Right lobe of liver (tissue), 4 donors: Measurements from ENCODE around the gene VSX1.

Experiments used
- POLR2A ChIP-seq: fragments of 450-650 bp; IDR thresholded peaks from one replicate; pipeline ENCODE4 v1.6.1; 2017; ENCODE audit warnings: antibody characterized with exemption, mild to moderate bottlenecking
- TF ChIP-seq, protein P1 (sequence below), 4 donors: fragments of 200-600 bp in 3 of 4; fragments of 450-650 bp in 1 of 4; IDR thresholded peaks; one replicate each; pipeline versions ENCODE4 v1.5.1 to v1.8.0; 2016 to 2022; ENCODE audit warnings: antibody characterized with exemption in 4 of 4, mild to moderate bottlenecking in 2 of 4
- donor health status: DM: no; HTN: no; CAD: no.
- donor health status: DM: no; HTN: no; CAD: no.
- donor health status: DM: no; HTN: yes; CAD: no.

DNA sequence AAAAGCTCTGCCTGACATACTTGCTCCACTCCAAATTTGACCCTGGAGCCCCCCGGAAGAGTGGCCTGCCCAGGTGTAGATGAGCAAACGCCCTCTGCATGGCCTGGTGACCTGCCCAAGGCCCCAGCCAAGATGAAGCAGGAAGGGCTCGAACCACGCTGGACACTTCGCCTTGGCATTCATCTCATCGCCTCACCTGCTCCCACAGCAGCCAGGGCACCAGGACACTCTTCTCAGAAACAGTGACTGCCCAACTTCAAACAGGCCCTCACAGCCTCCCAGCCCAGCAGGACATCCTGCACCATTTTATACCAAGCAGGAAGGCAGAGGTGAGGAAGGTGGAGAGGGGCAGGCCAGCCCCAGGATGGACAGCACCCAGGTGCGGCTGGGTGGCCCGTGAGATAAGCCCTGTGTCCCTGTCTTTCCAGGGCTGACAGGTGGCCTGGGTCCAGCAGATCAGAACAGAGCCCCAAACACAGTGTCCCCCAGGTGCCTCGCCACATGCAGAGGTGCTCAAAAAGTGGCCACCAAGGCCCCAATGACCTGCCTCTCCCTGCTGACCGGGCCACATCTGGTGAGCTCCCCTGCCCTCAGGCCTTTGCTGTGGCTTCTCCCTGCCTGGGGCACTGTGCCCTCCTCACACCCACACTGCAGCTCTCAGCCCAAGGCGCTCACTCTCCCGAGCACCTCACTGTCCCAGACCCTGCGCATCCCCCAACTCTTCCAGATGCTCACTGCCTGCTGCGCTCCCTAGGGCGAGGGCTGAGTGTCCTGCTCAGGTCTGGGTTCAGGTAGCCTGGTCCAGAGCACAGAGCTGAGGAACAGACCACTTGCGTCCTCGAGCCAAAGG, 31.2 kb downstream of the VSX1 start:
- TF ChIP-seq, protein P1, sequence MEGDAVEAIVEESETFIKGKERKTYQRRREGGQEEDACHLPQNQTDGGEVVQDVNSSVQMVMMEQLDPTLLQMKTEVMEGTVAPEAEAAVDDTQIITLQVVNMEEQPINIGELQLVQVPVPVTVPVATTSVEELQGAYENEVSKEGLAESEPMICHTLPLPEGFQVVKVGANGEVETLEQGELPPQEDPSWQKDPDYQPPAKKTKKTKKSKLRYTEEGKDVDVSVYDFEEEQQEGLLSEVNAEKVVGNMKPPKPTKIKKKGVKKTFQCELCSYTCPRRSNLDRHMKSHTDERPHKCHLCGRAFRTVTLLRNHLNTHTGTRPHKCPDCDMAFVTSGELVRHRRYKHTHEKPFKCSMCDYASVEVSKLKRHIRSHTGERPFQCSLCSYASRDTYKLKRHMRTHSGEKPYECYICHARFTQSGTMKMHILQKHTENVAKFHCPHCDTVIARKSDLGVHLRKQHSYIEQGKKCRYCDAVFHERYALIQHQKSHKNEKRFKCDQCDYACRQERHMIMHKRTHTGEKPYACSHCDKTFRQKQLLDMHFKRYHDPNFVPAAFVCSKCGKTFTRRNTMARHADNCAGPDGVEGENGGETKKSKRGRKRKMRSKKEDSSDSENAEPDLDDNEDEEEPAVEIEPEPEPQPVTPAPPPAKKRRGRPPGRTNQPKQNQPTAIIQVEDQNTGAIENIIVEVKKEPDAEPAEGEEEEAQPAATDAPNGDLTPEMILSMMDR (IDR thresholded peaks at IDR 0.05): no peak
- TF ChIP-seq POLR2A: no peak
